Upper lobe of left lung (tissue), 4 donors: ENCODE results near the gene RAD17.

Source experiments
- EP300 ChIP-seq, 4 donors: sonication (generic); formaldehyde crosslinking; IDR thresholded peaks; one replicate each; pipeline ENCODE4 v1.5.1; 2017; ENCODE audit warnings: antibody characterized with exemption in 4 of 4, control low read depth in 2 of 4
- POLR2A ChIP-seq, 4 donors: fragments of 450-650 bp; IDR thresholded peaks; one replicate each; pipeline ENCODE4 v1.5.1; 2016 to 2017; ENCODE audit warnings: antibody characterized with exemption in 4 of 4, mild to moderate bottlenecking in 2 of 4
- POLR2AphosphoS5 ChIP-seq, 2 donors: sonication (generic); formaldehyde crosslinking; IDR thresholded peaks; one replicate each; pipeline ENCODE4 v1.5.1; 2017; ENCODE audit warnings: antibody characterized with exemption in 2 of 2
- TF ChIP-seq, protein P1 (sequence below), 6 experiments: fragments of 450-650 bp in 4 of 6; fragments of 200-600 bp in 2 of 6; sonication (generic) in 2 of 6; IDR thresholded peaks; one replicate each; pipeline ENCODE4 v1.5.1; 2016 to 2019; ENCODE audit warnings: antibody characterized with exemption in 6 of 6

DNA sequence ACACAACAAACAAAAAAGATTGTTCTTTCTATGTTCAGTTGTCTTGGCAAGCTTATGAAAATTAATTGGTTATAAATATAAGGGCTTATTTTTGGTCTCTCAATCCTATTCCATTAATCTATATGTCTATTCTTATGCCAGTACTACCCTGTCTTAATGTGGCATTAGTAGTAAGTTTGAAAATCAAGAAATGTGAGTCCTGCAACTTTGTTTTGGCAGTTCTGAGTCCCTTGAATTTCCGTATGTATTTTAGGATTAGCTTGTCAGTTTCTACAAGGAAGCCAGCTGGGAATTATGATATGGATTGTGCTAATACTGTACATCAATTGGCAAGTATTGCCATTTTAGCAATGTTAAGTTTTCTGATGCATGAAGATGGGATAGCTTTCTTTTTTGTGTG is 26.5 kb upstream of the RAD17 start:
- TF ChIP-seq, protein P1, sequence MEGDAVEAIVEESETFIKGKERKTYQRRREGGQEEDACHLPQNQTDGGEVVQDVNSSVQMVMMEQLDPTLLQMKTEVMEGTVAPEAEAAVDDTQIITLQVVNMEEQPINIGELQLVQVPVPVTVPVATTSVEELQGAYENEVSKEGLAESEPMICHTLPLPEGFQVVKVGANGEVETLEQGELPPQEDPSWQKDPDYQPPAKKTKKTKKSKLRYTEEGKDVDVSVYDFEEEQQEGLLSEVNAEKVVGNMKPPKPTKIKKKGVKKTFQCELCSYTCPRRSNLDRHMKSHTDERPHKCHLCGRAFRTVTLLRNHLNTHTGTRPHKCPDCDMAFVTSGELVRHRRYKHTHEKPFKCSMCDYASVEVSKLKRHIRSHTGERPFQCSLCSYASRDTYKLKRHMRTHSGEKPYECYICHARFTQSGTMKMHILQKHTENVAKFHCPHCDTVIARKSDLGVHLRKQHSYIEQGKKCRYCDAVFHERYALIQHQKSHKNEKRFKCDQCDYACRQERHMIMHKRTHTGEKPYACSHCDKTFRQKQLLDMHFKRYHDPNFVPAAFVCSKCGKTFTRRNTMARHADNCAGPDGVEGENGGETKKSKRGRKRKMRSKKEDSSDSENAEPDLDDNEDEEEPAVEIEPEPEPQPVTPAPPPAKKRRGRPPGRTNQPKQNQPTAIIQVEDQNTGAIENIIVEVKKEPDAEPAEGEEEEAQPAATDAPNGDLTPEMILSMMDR (IDR thresholded peaks at IDR 0.05), result no peak
- TF ChIP-seq POLR2A (IDR thresholded peaks at IDR 0.05), result no peak
- no peak for TF ChIP-seq EP300 (IDR thresholded peaks at IDR 0.05)
- TF ChIP-seq POLR2AphosphoS5 (IDR thresholded peaks at IDR 0.05), result no peak
